RPMI8226 (cell line): ENCODE data around the gene FAM163A.

Experiments used
- DNase-seq: peaks from one replicate; pipeline ENCODE4 v3.0.0-alpha.2; 2015

The FAM163A gene

GRCh38 chr1:179865377-179865776 is 122.3 kb downstream of the FAM163A start:
- no peak for DNase-seq
